ENCODE measurements around the gene RNASE9.
A peak's percentile ranks its signal among the peaks of the same experiment; 100 is the strongest.

Gene RNASE9
- long read RNA-seq = 0 reads

GRCh38 chr14:20560961-20561360, at the start of gene RNASE9:
Gene RNASE9, minus strand, starts transcription at chr14:20561047.
- H3K4me3 ChIP-seq (replicated peaks; ENCODE audit: insufficient read depth, low read length) = no peak within 1 kb of the TSS
- DNase-seq (ENCODE audit: low read depth in 1 of 2, low spot score in 1 of 2) = no peak
- TF ChIP-seq SPI1 (IDR thresholded peaks at IDR 0.05; ENCODE audit: borderline replicate concordance, low read depth) = no peak
- TF ChIP-seq REST (IDR thresholded peaks at IDR 0.05; ENCODE audit: insufficient replicate concordance, low read depth) = no peak
- TF ChIP-seq POLR2AphosphoS5 (IDR thresholded peaks at IDR 0.05; ENCODE audit: low read depth) = no peak
- no peak for TF ChIP-seq CTCF (IDR thresholded peaks at IDR 0.05; ENCODE audit: insufficient read depth, low read length)
- no peak for TF ChIP-seq GABPA (IDR thresholded peaks at IDR 0.05; ENCODE audit: low read depth)

GRCh38 chr14:20610002-20610765, 49.3 kb upstream of the RNASE9 start:
- Histone ChIP-seq H3K4me3 (replicated peaks; ENCODE audit: insufficient read depth, low read length) (peak overlapping the region; percentile 86), H3K27me3 (ENCODE audit: insufficient read depth, poor library complexity, severe bottlenecking) (no peaks in the 10 kb centered on the region), H3K27ac (replicated peaks) (peak overlapping the region; percentile 58)
- no peak for TF ChIP-seq POLR2AphosphoS5 (IDR thresholded peaks at IDR 0.05; ENCODE audit: low read depth)
- TF ChIP-seq GABPA (IDR thresholded peaks at IDR 0.05; ENCODE audit: low read depth) = no peak
- no peak for TF ChIP-seq CTCF (IDR thresholded peaks at IDR 0.05; ENCODE audit: insufficient read depth, low read length)
- no peak for TF ChIP-seq SPI1 (IDR thresholded peaks at IDR 0.05; ENCODE audit: borderline replicate concordance, low read depth)
- TF ChIP-seq REST (IDR thresholded peaks at IDR 0.05; ENCODE audit: insufficient replicate concordance, low read depth) = no peak
- DNase-seq (ENCODE audit: low read depth in 1 of 2, low spot score in 1 of 2) = peak; percentile 82 to 83

More at GRCh38 chr14:20560961-20561360, at the start of gene RNASE9:
- Histone ChIP-seq H3K27me3 (ENCODE audit: insufficient read depth, poor library complexity, severe bottlenecking) (no peaks in the 10 kb centered on the region), H3K27ac (replicated peaks) (no peak within 1 kb of the TSS)

- Histone ChIP-seq H3K27me3 (ENCODE audit: insufficient read depth, poor library complexity, severe bottlenecking) (no peaks in the 10 kb centered on the region), H3K4me3 (replicated peaks; ENCODE audit: insufficient read depth, low read length) (peak overlapping the region; percentile 86), H3K27ac (replicated peaks) (peak overlapping the region; percentile 58)
- DNase-seq (ENCODE audit: low read depth in 1 of 2, low spot score in 1 of 2) = peak; percentile 76 to 81
- TF ChIP-seq SPI1 (IDR thresholded peaks at IDR 0.05; ENCODE audit: borderline replicate concordance, low read depth) (no peak), REST (IDR thresholded peaks at IDR 0.05; ENCODE audit: insufficient replicate concordance, low read depth) (no peak), CTCF (IDR thresholded peaks at IDR 0.05; ENCODE audit: insufficient read depth, low read length) (peak; percentile 66), POLR2AphosphoS5 (IDR thresholded peaks at IDR 0.05; ENCODE audit: low read depth) (no peak)
Observed at GRCh38 chr14:20609215-20610001, 48.6 kb upstream of the RNASE9 start.
